Right renal pelvis (tissue), 4 donors: Measurements from ENCODE around the gene CHRD. TPM values are rescaled to one million over a fixed set of nuclear protein-coding genes. Genes with fewer than 3 reads are reported as not detected.

ENCODE experiments used
- DNase-seq, 4 donors: peaks; one replicate each; pipeline ENCODE4 v3.0.0-alpha.2; 2013; ENCODE audit warnings: low read depth in 4 of 4, low spot score in 3 of 4, missing footprints in 1 of 4
- polyA plus RNA-seq, 4 donors: library from polyadenylated mRNA; unstranded; fragments of 120-200 nt; gene quantifications; one replicate each; pipeline ENCODE4 v1.2.1, GENCODE V29; 2013; ENCODE audit not compliant: insufficient read length in 4 of 4

Gene CHRD
- polyA plus RNA-seq, 4 donors = 12.2 to 14.6 (median 13.0) TPM

DNA sequence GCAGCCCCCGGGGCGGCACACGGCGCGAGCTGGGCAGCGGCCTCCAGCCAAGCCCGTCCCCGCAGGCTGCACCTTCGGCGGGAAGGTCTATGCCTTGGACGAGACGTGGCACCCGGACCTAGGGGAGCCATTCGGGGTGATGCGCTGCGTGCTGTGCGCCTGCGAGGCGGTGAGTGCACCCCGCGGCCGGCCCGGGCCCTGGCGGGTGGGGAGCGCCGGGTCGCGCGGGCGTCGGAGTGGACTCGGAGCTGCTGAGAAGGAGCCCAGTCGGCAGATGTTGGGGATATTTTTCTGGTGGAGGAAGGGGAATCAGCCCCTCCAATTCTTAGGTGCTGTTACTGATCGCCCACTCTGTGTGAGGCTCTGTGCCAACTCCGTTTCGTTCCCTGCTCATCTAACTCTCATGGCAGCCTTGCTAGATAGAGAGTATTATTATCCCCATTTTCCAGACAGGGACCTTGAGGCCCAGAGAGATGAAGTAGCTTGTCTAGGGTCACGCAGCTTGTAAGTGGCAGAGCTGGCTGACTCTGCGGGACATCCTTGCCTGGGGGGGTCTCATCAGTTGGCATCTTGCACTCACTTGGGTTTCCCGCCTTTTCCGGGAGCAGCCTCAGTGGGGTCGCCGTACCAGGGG is 890 bp downstream of the CHRD start:
- no peak for DNase-seq

DNA sequence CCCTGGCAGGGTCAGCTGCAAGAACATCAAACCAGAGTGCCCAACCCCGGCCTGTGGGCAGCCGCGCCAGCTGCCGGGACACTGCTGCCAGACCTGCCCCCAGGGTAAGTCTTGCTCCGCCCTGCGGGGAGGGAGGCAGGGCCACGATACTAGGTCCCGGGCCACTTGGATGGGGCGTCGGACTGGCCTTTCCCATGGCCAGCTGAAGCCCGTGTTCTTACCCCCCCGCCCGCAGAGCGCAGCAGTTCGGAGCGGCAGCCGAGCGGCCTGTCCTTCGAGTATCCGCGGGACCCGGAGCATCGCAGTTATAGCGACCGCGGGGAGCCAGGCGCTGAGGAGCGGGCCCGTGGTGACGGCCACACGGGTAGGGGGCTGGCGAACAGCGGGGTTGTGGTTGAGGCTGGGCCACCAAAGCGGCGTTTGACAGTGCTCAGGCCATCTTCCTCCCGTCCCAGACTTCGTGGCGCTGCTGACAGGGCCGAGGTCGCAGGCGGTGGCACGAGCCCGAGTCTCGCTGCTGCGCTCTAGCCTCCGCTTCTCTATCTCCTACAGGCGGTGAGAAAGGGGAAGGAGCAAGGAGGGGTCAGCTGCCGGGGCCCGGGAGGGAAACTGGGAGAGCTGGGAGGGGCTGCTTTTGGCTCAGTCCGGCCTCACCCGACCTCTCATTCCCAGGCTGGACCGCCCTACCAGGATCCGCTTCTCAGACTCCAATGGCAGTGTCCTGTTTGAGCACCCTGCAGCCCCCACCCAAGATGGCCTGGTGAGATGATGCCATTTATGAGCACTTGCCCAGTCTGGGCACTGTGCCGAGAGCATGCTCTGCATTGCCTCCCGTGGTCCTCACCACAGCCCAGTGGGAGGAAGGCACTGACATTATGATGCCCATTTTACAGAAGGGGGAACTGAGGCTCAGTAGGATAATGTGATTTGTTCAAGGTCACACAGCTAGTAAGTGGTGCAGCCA is 1.7 kb downstream of the CHRD start:
- no peak for DNase-seq

DNA sequence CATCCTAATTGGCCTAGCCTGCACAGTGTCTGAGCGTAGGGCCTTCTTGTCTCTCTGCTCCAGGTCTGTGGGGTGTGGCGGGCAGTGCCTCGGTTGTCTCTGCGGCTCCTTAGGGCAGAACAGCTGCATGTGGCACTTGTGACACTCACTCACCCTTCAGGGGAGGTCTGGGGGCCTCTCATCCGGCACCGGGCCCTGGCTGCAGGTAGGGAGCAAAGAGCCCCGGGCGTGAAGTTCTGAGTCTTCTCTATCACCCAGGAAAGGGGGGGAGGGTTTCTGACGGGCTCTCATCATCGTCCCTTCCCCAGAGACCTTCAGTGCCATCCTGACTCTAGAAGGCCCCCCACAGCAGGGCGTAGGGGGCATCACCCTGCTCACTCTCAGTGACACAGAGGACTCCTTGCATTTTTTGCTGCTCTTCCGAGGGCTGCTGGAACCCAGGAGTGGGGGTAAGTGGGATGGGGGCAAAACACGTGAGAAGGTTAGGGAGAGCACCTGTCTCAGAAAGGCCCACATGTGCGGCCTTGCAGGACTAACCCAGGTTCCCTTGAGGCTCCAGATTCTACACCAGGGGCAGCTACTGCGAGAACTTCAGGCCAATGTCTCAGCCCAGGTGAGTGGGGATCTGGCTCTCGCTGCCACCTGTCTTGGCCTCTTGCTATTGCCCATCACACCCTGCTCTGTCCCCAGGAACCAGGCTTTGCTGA is 2.6 kb downstream of the CHRD start:
- DNase-seq = no peak

DNA sequence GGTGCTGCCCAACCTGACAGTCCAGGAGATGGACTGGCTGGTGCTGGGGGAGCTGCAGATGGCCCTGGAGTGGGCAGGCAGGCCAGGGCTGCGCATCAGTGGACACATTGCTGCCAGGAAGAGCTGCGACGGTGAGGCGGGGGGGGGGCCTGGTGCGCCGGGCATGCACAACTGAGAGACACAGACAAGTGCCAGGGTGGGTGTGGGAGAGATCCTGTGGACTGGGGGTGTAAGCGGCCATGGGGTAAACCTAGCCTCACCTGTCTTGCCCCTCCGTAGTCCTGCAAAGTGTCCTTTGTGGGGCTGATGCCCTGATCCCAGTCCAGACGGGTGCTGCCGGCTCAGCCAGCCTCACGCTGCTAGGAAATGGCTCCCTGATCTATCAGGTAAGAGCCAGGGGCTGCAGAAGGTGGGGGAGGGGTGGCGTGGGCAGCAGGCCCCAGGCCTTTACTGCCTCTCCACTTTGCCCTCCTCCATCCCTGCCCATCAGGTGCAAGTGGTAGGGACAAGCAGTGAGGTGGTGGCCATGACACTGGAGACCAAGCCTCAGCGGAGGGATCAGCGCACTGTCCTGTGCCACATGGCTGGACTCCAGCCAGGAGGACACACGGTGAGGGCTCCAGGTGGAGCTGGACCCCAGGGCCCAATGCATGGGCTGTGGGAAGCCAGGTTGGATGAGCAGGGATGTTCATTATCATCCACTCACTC is 3.3 kb downstream of the CHRD start:
- no peak for DNase-seq

DNA sequence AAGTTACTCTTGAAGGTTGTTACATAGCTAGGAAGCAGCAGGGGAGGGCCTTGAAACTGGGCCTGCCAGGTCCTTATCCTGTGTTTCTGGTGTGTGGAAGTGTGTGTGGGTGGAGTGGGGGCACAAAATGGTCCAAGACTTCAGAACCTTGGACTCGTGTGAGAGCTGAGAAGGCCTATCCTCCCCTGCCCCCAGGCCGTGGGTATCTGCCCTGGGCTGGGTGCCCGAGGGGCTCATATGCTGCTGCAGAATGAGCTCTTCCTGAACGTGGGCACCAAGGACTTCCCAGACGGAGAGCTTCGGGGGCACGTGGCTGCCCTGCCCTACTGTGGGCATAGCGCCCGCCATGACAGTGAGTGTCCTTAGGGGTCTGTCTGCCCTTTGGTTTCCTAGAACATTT is 4.5 kb downstream of the CHRD start:
- no peak for DNase-seq

DNA sequence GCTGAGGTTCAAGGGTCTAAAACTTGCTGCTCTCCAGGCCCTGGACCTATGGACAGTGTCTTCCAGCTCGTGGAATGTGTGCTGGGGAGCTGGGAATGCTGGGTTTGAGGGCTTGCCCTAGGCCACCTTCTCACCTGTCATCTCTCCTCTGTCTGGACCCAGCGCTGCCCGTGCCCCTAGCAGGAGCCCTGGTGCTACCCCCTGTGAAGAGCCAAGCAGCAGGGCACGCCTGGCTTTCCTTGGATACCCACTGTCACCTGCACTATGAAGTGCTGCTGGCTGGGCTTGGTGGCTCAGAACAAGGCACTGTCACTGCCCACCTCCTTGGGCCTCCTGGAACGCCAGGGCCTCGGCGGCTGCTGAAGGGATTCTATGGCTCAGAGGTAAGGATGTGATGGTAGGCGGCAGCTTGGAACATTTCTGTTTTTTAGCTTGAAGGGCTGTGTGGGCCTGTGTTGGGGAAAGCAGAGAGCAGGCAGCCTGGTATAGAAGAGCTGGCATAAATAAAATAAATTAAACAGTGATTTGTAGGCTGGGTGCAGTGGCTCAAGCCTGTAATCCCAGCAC is 5.1 kb downstream of the CHRD start:
- DNase-seq = no peak

DNA sequence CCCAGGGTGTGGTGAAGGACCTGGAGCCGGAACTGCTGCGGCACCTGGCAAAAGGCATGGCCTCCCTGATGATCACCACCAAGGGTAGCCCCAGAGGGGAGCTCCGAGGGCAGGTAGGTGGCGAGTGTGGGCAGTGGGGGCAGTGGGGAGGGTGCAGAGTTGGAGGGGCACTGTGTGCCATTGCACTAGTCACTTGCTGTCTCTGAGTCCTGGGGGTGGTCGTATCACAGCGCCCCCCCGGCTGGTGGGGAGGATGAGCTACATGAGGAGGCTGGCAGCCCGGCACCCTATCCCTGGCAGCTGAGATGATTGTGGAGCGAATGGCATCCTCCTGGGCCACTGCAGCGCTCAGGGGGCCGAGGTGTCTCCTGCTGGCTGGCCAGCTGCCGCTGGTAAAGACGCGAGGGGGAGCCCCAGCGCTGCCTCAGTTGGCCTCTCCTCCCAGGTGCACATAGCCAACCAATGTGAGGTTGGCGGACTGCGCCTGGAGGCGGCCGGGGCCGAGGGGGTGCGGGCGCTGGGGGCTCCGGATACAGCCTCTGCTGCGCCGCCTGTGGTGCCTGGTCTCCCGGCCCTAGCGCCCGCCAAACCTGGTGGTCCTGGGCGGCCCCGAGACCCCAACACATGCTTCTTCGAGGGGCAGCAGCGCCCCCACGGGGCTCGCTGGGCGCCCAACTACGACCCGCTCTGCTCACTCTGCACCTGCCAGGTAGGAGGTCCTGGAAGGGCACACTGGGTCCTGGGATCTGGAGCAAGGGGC is 6.4 kb downstream of the CHRD start:
- no peak for DNase-seq

DNA sequence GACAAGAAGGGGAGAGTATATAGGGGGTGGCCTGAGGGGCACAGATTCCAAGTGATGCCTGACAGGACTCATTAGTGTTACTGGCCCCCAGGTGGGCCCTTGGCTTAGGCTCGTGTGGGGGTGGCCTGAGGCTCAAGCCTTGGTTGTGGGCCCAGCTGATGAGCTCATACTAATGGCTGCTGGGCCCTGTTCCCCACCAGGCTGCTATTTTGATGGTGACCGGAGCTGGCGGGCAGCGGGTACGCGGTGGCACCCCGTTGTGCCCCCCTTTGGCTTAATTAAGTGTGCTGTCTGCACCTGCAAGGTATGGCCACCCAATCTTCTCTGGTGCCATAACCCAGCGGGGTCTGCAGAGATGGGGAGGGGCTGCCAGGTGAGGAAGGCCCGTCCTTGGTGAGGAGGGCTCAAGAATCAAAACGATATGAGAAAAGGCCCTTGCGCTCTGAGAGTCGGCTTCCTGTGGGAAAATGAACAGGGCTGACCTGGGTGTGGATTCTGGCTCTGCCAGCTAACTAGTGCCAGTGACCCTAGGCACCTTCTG is 7.4 kb downstream of the CHRD start:
- DNase-seq = no peak

DNA sequence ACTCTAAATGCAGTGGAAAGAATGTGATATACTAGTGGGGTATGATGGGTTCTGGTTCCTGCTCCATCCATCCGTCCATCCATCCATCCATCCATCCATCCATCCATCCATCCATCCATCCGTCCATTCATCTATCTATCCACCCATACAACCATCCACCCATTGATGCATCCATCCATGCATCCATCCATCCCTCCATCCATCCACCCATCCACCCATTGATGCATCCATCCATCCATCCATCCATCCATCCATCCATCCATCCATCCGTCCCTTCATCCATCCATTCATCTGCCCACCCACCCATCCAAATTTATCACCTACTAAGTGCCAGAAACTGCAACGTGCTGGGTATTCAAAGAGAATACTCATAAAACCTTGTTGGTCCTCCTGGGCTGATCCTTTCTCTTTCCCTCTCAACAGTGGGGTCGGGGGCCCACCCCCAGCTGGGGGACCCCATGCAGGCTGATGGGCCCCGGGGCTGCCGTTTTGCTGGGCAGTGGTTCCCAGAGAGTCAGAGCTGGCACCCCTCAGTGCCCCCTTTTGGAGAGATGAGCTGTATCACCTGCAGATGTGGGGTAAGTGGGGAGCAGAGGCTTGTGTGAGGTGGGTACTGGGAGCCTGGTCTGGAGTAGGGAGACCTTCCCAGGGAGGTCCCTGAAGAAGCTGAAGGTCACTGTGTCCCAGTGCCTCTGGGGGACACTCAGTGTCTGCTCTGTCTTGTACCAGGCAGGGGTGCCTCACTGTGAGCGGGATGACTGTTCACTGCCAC is 8.5 kb downstream of the CHRD start:
- no peak for DNase-seq

DNA sequence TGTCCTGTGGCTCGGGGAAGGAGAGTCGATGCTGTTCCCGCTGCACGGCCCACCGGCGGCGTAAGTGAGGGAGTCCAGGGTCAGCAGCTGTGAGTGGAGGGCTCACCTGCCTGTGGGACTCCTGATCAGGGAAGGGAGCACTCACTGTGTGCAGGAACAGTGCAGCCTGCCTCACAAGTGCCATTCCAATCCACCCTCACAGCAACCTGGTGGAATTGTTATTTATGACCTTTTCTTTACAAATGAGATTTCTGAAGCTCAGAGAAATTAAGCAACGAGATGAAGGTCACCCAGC is 9.0 kb downstream of the CHRD start:
- DNase-seq = no peak

DNA sequence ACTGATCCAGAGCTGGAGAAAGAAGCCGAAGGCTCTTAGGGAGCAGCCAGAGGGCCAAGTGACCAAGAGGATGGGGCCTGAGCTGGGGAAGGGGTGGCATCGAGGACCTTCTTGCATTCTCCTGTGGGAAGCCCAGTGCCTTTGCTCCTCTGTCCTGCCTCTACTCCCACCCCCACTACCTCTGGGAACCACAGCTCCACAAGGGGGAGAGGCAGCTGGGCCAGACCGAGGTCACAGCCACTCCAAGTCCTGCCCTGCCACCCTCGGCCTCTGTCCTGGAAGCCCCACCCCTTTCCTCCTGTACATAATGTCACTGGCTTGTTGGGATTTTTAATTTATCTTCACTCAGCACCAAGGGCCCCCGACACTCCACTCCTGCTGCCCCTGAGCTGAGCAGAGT is 9.5 kb downstream of the CHRD start:
- no peak for DNase-seq

DNA sequence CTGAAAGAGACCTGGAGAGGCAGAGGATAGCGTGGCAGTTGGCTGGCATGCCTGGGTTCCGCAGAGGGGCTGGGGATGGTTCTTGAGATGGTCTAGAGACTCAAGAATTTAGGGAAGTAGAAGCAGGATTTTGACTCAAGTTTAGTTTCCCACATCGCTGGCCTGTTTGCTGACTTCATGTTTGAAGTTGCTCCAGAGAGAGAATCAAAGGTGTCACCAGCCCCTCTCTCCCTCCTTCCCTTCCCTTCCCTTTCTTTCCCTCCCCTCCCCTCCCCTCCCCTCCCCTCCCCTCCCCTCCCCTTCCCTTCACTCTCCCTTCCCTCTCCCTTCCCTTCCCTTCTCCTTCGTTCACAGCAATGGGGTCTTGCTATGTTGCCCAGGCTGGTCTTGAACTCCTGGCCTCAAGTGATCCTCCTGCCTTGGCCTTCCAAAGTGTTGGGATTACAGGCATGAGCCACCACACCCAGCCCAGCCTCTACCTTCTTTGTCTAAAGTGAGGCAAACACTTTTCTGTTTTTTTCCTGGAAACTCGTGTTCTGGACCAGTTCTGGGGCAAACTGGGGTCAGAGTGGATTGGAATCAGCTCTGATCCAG is 10.2 kb downstream of the CHRD start:
- DNase-seq = no peak

DNA sequence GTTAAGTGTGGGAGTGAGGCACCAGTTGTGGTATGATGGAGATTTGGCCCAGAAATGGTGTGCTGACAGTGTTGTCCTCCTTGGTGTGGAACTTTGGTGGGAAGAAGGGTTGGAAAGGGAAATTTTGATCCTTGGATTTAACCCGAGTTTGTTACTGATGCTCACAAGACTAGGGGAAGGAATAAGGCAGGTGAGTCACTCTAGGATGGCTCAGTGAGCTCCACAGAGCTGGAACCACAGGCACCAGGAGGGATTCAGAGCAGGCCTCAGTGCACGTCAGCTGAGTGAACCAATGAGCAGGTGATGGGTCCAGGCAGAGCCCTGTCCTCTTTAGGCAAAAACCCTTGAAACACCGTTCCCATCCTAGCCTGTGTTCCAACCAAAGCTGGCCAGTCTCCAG is 11.4 kb downstream of the CHRD start:
- no peak for DNase-seq

DNA sequence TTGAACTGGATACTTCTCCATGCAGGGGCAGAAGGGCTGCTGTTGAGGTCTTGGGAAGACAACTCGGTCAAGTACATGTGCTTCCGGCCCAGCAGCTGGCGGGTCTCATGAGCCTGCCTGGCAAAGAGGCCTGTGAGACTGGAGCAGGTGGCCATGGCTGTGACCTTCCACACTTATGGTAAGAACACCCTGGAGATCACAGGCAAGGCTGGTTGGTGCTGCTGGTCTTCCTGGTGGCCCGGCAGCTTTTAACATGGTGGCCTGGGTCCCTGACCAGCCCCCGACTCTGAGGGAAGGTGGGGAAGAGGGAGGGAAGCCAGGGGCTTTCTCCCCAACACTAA is 15.4 kb downstream of the CHRD start:
- no peak for DNase-seq

DNA sequence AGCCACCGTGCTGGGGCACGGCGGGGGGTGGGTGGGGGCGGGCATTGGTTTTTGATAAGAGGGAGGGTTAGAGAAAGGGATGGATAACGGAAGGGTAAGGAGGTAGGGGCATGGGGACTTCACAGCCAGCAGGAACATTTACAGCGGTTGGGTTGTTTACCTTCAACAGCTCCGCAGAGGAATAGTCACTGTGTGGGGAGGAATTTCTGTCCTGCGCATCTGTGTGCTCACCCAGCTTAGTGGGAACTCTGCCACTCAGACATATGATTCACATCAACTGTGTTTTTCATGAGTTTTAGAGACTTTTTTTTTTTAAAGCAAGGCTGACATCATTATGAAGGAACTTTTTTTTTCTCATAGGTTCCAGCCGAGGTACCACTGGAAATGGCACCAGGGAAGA is 19.6 kb downstream of the CHRD start:
- DNase-seq = no peak

DNA sequence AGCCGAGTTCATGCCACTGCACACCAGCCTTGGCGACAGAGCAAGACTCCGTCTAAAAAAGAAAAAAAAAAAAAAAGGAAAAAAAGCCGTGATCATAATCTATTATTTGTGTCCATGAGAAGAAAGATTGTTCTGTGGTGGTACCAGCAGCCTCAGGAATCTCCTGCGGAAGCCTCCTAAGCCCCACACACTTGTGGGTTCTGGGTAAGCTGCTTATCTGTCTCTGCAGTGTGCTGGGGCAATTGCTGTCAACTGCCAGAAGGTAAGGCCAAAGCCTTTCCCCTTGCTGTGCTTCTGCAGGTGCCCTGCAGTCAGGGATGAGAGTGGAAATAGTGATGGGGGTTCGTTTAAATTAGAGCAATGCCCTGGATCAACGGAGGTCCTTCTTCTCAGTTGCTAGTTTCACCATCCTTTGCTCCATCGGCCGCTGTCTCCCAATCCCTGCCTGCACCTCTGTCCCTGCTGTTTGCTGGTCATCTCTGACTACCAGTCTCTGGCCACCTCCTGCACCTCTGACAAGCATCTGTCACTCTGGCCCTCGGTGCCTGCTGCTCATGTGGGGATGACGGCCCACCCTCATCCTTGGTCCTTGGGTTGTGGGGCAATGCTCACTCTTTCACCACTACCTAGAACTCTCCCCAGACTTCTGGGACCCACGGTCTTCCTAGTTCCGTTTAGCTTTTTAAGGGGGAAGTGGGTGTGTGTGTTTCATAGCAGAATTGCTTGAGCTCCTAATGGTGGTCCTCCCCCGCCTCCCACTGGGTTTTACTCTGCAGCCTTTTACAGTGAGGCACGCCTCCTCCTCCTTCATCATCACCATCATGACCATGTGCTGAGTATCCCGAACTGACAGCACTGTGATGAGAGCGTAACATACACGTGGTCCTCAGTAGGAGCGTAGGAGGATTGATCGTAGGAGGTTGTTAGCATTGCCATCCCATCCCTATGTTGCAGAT is 25.5 kb downstream of the CHRD start:
- no peak for DNase-seq

DNA sequence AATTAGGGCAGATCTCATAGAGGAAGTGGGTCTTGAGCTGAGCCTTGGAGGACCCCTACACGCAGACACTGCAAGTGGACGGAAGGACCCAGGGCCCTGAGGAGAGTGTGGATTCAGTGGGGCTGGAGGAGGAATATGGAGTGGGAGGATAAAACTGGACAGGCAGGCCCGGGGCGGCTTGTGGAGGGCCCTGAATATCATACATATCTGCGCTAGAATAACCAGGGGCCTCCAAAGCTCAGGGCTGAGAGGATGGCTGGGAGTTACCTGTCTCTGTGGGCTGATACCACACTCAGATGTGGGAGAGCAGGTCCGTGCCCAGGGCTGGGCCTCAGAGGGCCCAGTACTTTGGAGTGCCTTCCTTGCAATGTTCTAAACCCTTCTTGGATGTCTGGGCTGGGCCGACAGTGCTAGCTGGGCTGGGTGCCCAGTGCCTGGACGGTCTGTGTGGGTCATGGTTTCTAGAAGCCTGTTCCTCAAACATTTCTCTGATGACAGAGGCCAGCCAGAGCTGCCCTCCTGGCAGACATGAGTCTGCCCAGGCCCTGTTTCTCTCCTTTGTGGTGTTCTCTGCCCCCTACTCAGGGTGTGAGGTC is 29.6 kb downstream of the CHRD start:
- no peak for DNase-seq
